Measurements from ENCODE around the gene BHLHE23.

Gene BHLHE23

DNA sequence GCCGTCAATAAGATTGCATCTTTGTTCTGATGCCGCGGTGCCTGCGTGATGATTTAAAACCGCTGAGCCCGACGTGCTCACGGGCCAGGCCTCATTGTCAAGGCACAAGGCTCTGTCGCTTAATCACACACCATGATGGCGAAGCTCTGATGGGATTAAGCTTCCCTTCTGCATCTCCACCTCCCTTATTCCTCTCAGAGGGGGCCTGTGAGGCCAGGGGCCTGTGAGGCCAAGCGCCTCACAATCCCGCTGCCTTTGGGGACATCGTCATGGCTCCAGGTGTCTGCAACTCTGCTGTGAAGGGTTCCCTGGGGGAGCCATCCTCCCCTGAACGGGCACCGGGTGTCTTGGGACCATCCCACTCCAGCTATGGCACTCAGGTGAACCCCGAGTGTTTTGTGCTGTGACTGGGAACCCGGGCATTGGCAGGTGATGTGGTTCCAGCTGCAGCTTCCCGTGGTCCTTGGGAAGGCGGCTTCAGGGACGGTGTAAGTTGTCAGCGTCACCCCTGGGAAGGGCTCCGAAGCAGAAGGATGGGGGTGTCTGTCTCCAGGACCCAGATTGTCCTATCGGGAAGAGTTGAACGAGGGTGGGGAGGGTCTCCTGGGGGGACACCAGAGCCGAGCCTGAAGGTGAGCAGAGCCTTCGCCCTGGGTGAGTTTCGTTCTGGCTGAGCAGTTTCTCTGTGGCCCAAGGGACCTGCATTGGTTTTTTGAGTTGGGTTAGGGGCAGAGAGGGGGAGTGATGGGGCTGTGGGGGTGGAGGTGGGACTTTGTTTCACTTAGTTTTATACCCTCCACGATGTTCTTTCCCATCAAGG is 18.0 kb upstream of the BHLHE23 start:
- DNase-seq, result no peak

DNA sequence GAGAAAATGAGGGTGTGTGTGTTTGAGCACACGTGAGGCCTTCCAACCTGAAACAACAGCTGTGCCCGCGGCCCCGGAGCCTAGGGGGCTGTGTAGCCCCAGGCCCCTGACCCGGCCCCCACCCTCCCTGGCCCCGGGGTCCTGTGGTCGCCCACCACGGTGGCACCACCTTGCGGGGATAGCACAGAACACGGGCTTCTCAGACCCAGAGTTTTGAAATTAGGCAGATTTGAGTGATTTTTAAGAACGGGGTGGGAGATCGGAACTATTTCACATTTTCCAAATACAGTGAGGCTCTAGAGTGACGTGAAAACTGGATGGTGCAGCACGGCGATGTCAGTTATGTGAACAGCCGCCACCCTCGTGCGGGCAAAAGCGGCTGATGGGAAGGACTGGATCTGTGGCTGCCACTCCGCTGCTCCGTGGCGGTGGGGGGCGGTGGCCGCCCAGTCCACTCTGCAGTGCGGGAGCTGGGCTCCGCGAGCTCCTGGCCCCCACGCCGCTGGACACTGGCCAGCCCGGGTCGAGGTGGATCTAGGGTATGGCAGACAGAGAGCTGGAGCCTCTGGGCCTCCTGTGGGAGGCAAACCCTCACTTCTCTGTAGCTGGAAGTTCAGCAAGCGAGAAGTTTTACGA is 17.3 kb upstream of the BHLHE23 start:
- DNase-seq, result no peak

DNA sequence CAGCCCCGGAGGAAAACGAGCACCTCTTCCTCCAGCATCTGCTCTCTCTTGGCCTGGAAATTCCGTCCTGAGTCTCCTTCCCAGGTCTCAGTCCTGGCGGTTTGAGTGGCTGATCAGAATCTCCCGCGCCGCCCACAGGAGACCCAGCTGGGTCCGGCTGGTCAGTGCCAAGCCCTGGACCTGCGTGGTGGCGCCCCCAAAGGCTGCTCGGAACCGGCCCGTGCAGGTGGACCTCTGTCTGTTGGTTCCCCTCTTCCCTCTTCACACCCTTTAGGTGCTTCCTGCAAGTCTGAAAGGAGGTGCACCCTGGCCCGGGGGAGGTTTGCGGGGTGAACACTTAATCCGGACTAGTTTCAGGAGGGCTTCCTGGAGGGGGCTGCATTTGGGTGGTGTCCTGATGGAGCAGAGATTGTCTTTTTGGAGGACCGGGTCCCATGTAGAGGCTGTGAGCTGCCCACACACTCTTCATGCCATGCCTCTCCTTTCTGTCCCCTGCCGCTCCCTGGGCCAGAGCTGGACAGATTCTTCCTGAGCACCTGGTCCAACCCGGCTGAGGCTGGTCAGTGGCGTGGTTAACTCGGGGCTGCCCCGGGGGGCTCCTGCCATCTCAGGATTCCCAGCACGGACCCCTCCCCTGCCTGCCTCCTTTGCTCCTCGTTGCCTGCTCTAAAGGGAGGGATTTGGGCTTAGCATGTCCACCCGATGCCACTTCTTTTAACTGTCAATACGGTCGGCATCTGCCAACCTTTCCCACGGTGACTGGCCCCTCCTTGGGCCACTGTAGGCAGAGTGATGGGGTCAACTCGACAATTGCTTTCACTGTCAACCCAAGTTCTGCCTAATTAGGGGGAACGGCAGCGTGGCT is 16.5 kb upstream of the BHLHE23 start:
- DNase-seq, result no peak

DNA sequence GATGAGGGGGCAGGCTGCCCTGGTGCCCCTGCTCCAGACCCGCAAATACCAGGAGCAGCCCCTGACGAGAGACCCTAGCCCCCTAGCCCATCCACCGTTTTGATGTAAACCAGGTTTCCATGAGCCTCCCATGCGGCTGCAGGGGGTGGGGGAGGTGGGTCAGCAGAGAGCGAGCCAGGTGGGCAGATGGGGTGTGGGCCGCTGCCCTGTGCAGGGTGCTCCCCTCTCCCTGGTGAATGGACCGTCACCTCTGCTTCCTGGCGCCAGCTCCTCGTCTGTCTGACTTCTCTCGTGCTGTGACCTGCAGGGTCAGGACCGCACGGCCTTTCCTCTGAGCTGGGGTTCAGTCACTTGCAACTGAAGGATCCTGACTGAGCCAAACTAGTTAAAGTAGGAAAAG is 15.7 kb upstream of the BHLHE23 start:
- no peak for DNase-seq

DNA sequence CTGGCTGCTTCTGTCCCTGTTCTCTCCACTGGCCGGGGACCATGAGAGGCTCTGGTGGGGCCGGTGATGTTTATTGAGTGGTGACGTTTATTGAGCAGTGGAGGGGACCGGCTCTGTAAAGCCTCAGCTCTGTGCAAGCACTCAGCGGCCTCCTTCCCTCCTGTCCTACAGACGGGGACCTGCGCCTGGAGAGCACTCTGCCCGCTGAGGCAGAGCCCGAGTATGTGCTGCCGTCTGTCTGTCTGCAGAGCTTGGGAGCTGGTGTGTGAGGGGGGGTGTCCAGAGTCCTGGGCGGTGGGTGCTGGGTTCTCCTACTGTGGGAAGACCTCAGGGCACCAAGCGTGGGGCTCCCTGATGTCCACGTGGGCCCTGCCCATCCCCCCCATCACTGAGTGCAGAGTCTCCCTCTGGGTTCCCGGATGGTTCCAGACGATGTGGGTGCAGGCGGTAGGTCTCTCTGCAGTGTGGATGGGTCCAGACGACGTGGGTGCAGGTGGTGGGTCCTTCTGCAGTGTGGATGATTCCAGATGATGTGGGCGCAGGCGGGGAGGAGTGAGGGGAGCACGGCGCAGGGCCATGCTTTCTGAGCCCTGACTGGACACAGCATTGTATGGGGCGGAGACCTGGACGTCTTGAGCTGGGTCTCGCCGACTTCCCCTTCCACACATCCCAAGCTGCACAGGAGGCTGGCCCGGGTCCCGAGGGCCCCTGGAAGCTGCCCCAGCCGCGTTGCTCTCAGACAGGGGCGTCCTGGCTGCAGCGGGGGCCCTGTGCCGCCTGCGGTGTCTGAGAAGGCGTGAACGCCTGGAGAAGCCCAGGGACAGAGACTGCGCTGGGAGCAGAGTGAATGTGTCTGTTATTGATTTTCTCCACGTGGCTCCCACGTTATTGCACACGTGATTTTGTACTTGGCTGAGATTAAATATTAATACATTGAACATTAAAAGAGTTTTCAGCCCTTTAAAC is 14.9 kb upstream of the BHLHE23 start:
- no peak for DNase-seq

DNA sequence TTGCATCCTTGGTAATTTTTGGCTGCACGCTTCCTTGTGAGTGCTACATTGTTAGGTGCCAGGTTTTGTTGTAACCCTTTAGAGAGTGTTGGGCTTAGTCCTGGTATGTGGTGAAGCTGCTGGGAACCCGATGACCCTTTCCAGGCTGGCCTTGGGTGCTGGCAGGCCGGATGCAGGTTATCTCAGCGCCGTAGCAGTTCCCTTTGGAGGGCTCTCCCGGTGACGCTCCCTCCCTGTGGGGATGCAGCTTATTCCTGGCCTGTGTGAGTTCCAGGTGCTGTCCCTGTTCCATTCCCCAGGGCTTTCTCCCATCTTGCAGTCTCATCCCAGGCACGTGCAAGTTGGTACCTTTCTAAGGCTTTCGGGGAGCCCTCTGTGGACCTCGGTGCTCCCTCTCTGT is 13.9 kb upstream of the BHLHE23 start:
- DNase-seq, result peak in 1 of 5 experiments; percentile 3

DNA sequence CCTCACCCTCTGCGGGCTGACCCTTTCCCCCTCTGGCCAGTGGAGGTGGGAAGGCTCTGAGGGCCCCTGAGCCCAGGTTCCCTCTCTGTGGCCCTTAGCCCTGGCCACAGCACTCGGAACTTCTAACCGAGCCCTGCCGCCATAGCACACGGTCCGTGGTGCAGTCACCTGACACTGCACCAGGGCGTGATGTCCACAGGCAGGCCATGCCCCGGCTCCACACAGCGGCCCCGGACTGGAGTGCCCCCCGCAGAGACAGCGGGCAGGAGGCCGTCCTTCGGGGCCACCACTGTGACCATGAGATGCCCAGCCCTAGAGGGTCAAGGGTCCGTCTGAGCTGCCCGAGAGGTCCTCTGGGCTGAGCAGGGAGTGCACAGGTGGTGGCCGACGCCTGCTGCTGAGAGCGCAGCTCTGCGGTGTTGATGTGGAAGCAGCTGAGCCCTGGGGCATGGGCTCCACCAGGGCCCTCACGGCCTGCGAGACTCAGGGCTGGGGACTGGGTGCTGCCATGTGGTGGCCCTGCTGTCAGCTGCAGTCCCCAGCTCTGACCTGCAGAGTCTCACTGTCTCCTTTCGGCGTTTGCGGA is 11.2 kb upstream of the BHLHE23 start:
- peak in 1 of 5 experiments; percentile 6 for DNase-seq

DNA sequence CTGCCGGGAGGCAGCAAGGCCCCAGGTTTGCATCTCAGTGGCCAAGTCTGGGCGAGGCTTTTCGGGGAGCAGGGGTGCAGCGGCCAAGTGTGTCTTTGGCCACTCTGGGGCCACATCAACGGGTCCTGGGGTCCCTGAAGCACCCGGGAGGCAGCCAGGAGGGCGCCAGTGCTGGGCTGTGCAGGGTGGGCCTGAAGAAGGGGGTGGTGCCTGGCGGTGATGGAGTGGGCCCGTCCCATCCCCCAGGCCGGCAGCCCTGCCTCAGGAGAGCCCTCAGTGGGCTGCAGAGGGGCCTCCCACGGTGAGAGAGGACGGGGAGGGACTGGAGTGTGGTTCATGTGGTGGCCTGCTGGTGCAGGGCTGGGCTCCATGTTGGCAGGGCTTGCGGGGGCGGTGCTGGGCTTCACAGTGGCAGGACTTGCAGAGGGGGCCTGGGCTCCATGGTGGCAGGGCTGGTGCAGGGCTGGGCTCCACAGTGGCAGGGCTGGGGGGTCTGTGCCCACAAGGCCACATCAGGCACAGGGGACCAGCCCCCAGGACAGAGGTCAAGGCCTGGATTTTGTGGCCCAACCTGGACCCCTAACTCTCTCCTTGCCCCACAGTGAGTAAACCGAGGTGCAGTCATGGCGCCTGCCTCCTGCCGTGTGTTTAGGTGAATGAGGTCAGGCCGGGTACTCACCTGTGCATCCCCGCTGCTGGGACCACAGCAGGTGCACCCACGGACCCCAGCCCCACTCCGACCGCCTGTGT is 10.5 kb upstream of the BHLHE23 start:
- no peak for DNase-seq

DNA sequence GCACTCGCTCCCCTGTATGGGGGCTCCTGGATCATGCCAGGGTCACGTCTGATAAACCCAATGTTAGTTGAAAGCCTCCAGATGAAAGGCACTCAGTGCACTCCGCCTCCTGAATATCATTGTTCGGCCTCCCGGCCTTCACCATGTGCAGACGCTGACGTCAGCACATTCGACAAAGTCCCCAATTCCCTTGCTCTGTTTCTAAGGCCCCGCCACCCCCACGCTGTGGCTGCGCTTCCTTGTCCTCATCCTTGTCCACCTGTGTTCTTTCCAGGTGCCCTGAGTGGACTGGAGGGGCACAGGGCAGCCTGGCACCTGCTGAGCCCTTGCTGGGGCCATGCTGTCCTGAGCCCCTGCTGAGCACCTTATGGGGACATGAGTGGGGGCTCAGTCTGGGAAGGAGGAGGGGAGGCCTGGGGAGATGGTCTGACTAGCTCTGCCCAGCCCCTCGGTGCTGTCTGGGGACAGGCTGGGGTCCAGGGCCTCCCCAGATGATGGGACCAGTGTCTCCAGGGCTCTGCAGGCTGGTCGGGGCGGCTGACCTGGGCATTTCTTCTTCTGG is 9.8 kb upstream of the BHLHE23 start:
- DNase-seq, result no peak

DNA sequence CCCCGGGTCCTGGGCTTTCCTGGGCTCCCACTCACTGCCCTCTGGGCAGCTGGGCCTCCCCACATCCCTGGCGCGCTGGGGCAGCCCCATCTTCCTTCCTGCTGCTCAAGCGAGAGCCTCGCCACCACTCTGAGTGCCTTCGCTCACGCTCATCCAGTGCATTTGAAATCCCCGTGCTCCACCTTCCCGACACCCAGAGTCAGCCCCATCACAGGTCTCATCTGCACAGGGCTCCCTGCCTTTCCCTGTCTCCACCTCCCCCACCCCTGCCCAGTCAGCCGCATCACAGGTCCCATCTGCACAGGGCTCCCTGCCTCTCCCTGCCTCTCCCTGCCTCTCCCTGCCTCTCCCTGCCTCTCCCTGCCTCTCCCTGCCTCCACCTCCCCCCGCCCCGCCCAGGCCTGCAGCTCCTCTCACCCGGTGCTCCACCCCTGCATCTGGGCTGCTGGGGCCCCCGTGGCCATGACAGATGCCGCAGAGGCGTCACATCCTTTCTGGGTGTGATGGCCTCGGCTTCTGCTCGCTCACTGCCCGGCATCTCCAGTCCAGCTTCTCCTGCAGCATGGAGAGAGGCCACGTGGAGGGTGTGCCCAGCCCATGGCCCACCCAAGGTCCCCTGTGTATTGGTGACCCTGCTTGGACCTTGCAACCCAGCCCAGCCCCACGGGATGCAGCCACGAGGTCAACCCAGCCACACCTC is 9.0 kb upstream of the BHLHE23 start:
- no peak for DNase-seq

DNA sequence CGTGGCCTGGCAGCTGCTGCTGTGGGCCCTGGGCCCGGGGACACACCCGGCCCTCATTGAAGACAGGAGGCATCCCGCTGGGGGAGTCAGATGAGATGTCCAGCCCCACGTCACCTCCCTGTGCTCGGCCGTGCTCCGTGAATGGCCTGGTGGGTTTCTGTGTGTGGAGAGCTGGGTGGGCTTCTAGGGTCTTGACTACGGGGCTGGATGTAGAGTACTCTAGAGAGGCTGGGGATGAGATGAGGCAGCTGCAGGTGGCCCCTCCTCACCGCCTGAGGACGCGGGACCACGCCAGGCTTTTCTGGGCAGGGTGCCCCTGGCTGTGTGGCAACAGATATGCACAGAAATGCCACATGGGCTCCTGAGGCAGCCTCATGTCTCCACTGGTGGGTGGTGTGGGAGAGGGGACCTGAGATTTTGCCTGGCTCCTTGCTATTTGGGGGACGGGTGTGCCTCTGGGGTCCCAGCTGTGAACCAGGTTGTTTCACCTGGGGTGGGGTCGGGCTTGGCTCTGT is 8.4 kb upstream of the BHLHE23 start:
- no peak for DNase-seq

DNA sequence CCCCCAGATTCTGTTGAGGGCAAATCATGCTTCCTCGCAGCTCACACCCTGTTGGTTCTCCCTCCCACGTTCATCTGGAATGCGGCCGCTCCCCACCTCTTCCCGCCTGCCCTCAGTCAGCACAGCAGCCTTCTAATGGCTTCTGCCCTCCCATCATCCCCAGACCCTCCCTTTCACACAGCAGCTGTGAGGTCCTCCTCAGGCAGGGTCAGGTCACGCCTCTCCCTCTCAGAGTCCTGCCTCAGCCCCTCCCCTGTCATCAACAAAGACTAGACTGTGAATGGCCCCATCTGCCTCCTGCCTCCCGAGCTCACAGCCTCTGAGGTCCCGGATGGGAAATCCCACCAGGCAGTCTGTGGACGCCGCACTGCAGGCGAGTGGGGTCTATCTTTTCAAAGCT is 7.9 kb upstream of the BHLHE23 start:
- no peak for DNase-seq

DNA sequence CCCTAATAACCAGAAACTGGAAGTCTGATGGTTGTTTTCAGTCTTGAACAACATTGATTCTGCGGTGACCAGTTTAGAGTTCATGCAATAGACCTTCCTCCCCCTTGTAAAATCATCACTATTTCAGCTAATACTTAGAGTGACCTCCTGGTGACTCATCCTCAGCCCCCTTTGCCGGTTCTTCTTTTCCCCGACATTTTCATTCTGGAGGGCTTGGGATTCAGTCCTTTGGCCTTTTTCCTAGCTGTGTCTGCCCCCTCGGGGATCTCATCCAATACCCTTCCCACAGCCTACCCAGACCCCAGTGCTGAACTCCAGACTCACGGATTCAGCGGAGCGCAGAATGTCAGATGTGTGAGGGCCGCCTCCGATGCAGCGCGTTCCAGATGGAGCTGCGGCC is 7.5 kb upstream of the BHLHE23 start:
- DNase-seq, result no peak

DNA sequence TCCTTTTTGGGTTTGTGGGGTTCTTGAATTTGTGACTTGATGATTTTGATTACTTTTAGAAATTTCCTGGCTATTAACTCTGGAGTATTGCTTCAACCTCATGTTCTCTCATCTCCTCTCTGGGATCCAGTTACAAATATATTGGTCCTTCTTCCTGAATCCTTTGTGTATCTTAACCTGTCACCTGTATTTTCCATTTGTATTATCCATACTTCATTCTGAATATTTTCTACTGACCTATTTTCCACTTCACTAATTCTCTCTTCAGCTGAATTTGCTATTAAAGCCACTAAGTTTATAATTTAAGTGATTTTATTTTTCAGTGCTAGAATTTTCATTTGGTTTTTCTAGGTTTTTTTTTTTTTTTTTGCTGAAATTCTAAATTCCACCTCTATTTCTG is 6.4 kb upstream of the BHLHE23 start:
- DNase-seq, result no peak

DNA sequence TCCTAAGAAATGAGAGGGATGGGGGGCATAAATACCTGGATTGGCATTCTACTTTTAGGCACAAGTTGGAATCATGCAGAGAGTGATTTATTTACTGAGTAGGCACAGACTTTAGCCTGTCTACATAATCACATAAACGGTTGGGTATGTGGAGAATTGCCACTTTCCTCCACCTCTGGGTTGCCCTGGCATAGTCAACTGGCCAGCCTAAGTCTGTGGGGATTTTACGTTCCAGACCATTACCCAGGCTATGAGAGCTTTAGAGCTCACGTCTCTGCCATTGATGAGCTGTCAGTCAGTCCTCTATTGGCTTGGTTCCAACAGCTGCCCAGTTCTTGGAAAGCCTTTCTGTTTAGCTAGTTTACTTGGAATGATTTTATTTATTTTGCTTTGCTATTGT is 5.0 kb upstream of the BHLHE23 start:
- DNase-seq, result no peak

DNA sequence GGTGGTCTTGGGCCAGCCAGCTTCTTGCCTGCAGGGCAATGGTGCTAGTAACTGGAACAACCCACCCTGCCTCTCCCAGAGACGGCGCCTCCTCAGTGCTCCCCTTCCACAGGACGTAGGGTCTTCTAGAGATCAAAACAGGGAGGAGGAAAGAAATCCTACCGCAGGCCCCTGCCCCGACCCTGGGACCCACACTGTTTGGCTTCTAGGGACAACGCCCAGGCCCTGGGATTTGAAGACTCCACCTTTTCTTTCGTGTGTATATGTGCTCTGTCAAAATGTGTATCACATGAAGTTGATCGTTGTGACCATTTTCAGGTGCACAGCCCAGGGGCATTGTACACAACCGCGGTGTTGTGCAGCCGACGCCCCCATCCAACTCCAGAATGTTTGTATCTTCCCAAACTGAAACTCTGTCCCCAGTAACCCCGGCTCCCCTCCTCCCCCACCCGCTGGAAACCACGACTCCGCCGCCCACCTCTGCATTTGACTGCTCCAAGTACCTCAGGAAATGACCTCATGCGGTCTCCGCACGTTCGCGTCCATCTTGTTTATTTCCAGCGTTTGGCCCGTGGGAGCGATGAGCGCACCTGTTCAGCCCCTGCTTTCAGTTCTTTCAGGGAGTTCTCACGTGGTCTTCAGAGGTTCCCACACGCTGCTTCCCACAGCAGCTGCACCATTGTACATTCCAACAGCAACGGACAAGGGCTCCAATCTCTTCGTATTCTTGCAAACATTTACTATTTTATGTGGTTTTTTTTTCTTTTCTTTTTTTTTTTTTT is 3.4 kb upstream of the BHLHE23 start:
- peak; percentile 37 to 82 (median 68) for DNase-seq

DNA sequence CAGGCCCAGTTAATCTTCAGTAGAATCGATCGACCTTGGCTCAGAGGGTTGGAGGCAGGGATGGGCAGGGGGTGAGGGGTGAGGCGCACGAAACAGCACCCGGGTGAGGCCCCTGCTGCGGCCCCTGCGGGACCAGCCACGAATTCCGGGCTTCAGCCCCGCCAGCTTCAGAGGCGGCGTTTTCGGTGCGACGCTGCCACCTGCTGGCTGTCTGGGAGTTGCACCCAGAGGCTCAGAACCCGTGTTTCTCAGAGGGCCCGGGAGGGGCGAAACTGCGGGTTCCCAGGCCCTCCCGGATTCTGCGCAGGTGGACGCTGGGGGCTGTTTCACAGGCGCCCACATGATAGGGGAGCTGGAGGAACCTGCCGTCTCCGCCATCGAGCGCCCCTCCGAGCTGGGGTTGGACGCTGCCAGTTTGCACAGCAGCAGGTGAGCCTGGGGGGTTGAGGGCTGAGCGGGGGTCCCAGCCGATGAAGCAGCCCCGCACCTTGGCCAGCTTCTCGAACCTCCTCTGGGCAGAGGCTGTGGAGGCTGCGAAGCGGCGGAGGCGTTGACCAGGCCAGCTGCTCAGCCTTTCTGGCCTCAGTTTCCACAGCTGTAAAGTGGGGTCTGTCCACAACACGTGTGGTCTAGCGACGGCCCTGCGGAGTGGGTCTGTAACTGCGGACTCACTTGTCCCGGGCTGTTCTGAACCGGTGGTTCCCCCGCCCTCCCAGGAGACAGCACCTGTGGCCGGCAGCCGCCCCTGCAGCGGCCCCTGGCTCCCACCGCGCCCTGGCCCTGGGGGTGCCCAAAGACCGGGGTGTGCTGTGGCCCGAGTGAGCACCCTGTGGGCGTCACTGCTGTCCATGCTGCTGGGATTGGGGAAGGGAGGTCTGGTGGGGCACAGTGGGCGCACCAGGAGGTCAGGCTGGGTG is 2.5 kb upstream of the BHLHE23 start:
- peak; percentile 65 to 77 (median 70) for DNase-seq

DNA sequence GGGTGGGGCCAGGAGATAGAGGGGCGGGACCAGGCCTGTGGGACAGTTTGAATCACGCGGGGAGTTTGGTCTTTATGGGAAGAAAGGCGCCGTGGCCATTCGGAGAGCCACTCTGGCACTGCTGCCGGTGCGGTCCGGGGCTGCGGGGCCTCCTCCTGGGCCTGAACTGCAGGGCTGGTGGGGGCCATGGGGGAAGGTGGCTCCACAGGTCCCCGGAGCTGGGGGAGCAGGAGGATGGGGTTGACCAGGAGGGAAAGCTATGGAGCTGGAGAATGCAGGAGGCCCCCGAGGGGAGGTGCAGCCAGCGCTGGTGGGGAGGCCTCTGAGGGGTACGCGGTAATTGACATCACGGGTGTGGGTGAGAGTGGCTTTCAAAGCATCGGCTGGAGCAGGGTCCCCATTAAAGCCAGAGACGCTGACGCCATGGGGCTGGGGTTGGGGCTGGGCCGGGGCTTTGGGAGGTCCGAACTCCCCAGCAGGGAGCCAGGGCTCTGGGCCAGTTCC is 1.8 kb upstream of the BHLHE23 start:
- DNase-seq, result no peak

All from T-helper 2 cell (primary cell).